ENCODE data around the gene TLL2. TPM values are rescaled to one million over a fixed set of nuclear protein-coding genes. Genes with fewer than 3 reads are reported as not detected.

The TLL2 gene
- total RNA-seq, 6 experiments from 2014 or later = 0.08 to 0.45 (median 0.24) TPM

- no peak for TF ChIP-seq CTCF (IDR thresholded peaks at IDR 0.05)
- Mint-ChIP-seq H3K4me1 (ENCODE audit: low read depth) (peaks cover 36% of the 10 kb centered on the region), H3K27me3 (ENCODE audit: insufficient read depth) (no peaks in the 10 kb centered on the region), H3K27ac (no peak overlapping the region), H3K36me3 (ENCODE audit: low read depth) (peaks cover 21% of the 10 kb centered on the region), H3K4me3 (no peak overlapping the region), H3K9me3 (no peaks in the 10 kb centered on the region)
- DNase-seq = peak; percentile 37
These were observed 18.8 kb upstream of the TLL2 start for GRCh38 chr10:96532523-96532922.

- no peak for TF ChIP-seq CTCF (IDR thresholded peaks at IDR 0.05)
- peaks cover 25% of the 10 kb centered on the region for H3K4me1 Mint-ChIP-seq (ENCODE audit: low read depth)
- no peak overlapping the region for H3K27ac Mint-ChIP-seq
- no peaks in the 10 kb centered on the region for H3K9me3 Mint-ChIP-seq
- H3K36me3 Mint-ChIP-seq (ENCODE audit: low read depth) = peaks cover 35% of the 10 kb centered on the region
- no peaks in the 10 kb centered on the region for H3K27me3 Mint-ChIP-seq (ENCODE audit: insufficient read depth)
- no peak overlapping the region for H3K4me3 Mint-ChIP-seq
- DNase-seq = no peak
These were observed 16.0 kb upstream of the TLL2 start for GRCh38 chr10:96529634-96530279.

GRCh38 chr10:96524741-96525140 is 11.0 kb upstream of the TLL2 start:
- H3K27ac Mint-ChIP-seq = no peak overlapping the region

GRCh38 chr10:96517284-96517683 is 3.6 kb upstream of the TLL2 start:
- TF ChIP-seq CTCF (IDR thresholded peaks at IDR 0.05) = no peak
- Mint-ChIP-seq H3K36me3 (ENCODE audit: low read depth) (peaks cover 22% of the 10 kb centered on the region), H3K27me3 (ENCODE audit: insufficient read depth) (peaks cover 5% of the 10 kb centered on the region), H3K4me1 (ENCODE audit: low read depth) (peaks cover 36% of the 10 kb centered on the region), H3K27ac (no peak overlapping the region), H3K9me3 (no peaks in the 10 kb centered on the region), H3K4me3 (no peak overlapping the region)
- no peak for DNase-seq

More at GRCh38 chr10:96524741-96525140, 11.0 kb upstream of the TLL2 start:
- Mint-ChIP-seq H3K27me3 (ENCODE audit: insufficient read depth) (no peaks in the 10 kb centered on the region; the same call in 1 of the 2 replicates), H3K9me3 (no peaks in the 10 kb centered on the region), H3K36me3 (ENCODE audit: low read depth) (peaks cover 44% of the 10 kb centered on the region), H3K4me1 (ENCODE audit: low read depth) (no peaks in the 10 kb centered on the region), H3K4me3 (no peak overlapping the region)
- TF ChIP-seq CTCF (IDR thresholded peaks at IDR 0.05) = no peak
- DNase-seq = no peak

- Mint-ChIP-seq H3K4me3 (no peak overlapping the region), H3K27ac (no peak overlapping the region), H3K4me1 (ENCODE audit: low read depth) (peaks cover 45% of the 10 kb centered on the region), H3K36me3 (ENCODE audit: low read depth) (peaks cover 16% of the 10 kb centered on the region), H3K9me3 (no peaks in the 10 kb centered on the region), H3K27me3 (ENCODE audit: insufficient read depth) (peaks cover 5% of the 10 kb centered on the region)
- DNase-seq = no peak
- no peak for TF ChIP-seq CTCF (IDR thresholded peaks at IDR 0.05)
These were observed 2.6 kb upstream of the TLL2 start for GRCh38 chr10:96516337-96516736.
